Trophoblast cell (in vitro differentiated cells and primary cell): ENCODE data around the gene MDFI.

ENCODE experiments used
- DNase-seq, 2 donors: peaks; one replicate each; pipeline ENCODE4 v3.0.0-alpha.2; 2016
- H2AFZ ChIP-seq: 2 replicates; pipeline ENCODE4 v1.6.1; 2013; ENCODE audit warnings: low read length, moderate library complexity, mild to moderate bottlenecking; ENCODE audit not compliant: insufficient read depth, poor library complexity
- H2AK5ac ChIP-seq: 2 replicates; pipeline ENCODE4 v1.6.1; 2013; ENCODE audit warnings: mild to moderate bottlenecking, low read length
- H2BK120ac ChIP-seq: 2 replicates; pipeline ENCODE4 v1.6.1; 2013; ENCODE audit warnings: low read length, mild to moderate bottlenecking, moderate library complexity; ENCODE audit not compliant: insufficient read depth, poor library complexity
- H2BK12ac ChIP-seq: 2 replicates; pipeline ENCODE4 v1.6.1; 2013; ENCODE audit warnings: mild to moderate bottlenecking, low read length, moderate library complexity
- H2BK5ac ChIP-seq: 2 replicates; pipeline ENCODE4 v1.6.1; 2013; ENCODE audit warnings: low read length, low read depth, moderate library complexity, mild to moderate bottlenecking; ENCODE audit not compliant: poor library complexity
- H3K14ac ChIP-seq: 2 replicates; pipeline ENCODE4 v1.6.1; 2013; ENCODE audit warnings: mild to moderate bottlenecking, low read length
- H3K18ac ChIP-seq: 2 replicates; pipeline ENCODE4 v1.6.1; 2013; ENCODE audit warnings: mild to moderate bottlenecking, low read length
- H3K23ac ChIP-seq: 2 replicates; pipeline ENCODE4 v1.6.1; 2013; ENCODE audit warnings: low read length
- H3K27ac ChIP-seq: 2 replicates; pipeline ENCODE4 v1.5.1; 2013; ENCODE audit warnings: low read depth, mild to moderate bottlenecking, inconsistent platforms, low read length, moderate library complexity
- H3K27me3 ChIP-seq: 2 replicates; pipeline ENCODE4 v1.6.1; 2013; ENCODE audit warnings: inconsistent platforms, mild to moderate bottlenecking, low read length, moderate library complexity; ENCODE audit not compliant: insufficient read depth
- H3K36me3 ChIP-seq, 2 experiments: 1 replicate in 1 of 2; 2 replicates in 1 of 2; pipeline ENCODE4 v1.6.1; 2013; ENCODE audit warnings: low read length in 2 of 2, mild to moderate bottlenecking in 2 of 2, moderate library complexity in 1 of 2; ENCODE audit not compliant: insufficient read depth in 2 of 2, control insufficient read depth in 1 of 2
- H3K4ac ChIP-seq: 2 replicates; pipeline ENCODE4 v1.6.1; 2013; ENCODE audit warnings: low read depth, mild to moderate bottlenecking, low read length, moderate library complexity
- H3K4me1 ChIP-seq, 2 experiments: 1 replicate in 1 of 2; 2 replicates in 1 of 2; pipeline ENCODE4 v1.6.1; 2013; ENCODE audit warnings: low read length in 2 of 2, mild to moderate bottlenecking in 2 of 2, moderate library complexity in 1 of 2; ENCODE audit not compliant: insufficient read depth in 2 of 2, control insufficient read depth in 1 of 2
- H3K4me2 ChIP-seq: 2 replicates; pipeline ENCODE4 v1.6.1; 2013; ENCODE audit warnings: inconsistent platforms, mild to moderate bottlenecking, low read length, moderate library complexity
- H3K4me3 ChIP-seq: 2 replicates; pipeline ENCODE4 v1.5.1; 2013; ENCODE audit warnings: mild to moderate bottlenecking, low read depth, low read length, inconsistent platforms
- H3K79me1 ChIP-seq: one replicate; pipeline ENCODE4 v1.6.1; 2013; ENCODE audit warnings: low read length
- H3K79me2 ChIP-seq: 2 replicates; pipeline ENCODE4 v1.6.1; 2013; ENCODE audit warnings: low read length, mild to moderate bottlenecking; ENCODE audit not compliant: control insufficient read depth, insufficient read depth, poor library complexity
- H3K9ac ChIP-seq: 2 replicates; pipeline ENCODE4 v1.6.1; 2013; ENCODE audit warnings: mild to moderate bottlenecking, low read length
- H3K9me3 ChIP-seq: 2 replicates; pipeline ENCODE4 v1.6.1; 2013; ENCODE audit warnings: low read depth, mild to moderate bottlenecking, control low read depth, inconsistent platforms, low read length; ENCODE audit not compliant: insufficient read depth
- H4K12ac ChIP-seq: 2 replicates; pipeline ENCODE4 v1.6.1; 2013; ENCODE audit warnings: low read depth, mild to moderate bottlenecking, low read length, moderate library complexity
- H4K8ac ChIP-seq: 2 replicates; pipeline ENCODE4 v1.6.1; 2013; ENCODE audit warnings: low read depth, mild to moderate bottlenecking, low read length, moderate library complexity
- H4K91ac ChIP-seq: one replicate; pipeline ENCODE4 v1.6.1; 2013; ENCODE audit warnings: low read depth, mild to moderate bottlenecking, low read length, moderate library complexity
- WGBS: extraction: QIAGEN DNeasy Blood & Tissue Kit; methylation state at CpG from one replicate; pipeline ENCODE4 v1.1.7; 2013; ENCODE audit warnings: missing lambda C conversion rate; ENCODE audit not compliant: insufficient read length, insufficient coverage; ENCODE audit errors: extremely low coverage; 5-methylcytosine and 5-hydroxymethylcytosine counted together

Gene MDFI

GRCh38 chr6:41673704-41674000 is 35.4 kb downstream of the MDFI start:
- H3K79me1 ChIP-seq = no peaks in the 10 kb centered on the region
- no CpG with 5 or more reads among the region's 5 CpGs for WGBS

GRCh38 chr6:41674231-41675000 is 36.1 kb downstream of the MDFI start:
- H3K36me3 ChIP-seq = no peaks in the 10 kb centered on the region
- no peaks in the 10 kb centered on the region for H3K27me3 ChIP-seq
- H4K8ac ChIP-seq = no peak overlapping the region
- H3K27ac ChIP-seq = no peak overlapping the region
- no peaks in the 10 kb centered on the region for H3K79me2 ChIP-seq
- H3K4ac ChIP-seq = no peak overlapping the region
- WGBS = no CpG with 5 or more reads among the region's 7 CpGs
- no peak overlapping the region for H3K23ac ChIP-seq
- no peak overlapping the region for H2AK5ac ChIP-seq
- no peaks in the 10 kb centered on the region for H3K79me1 ChIP-seq
- H3K4me1 ChIP-seq = peaks cover 0 to under 1% of the 10 kb centered on the region in 2 experiments
- H3K14ac ChIP-seq = no peak overlapping the region
- no peak overlapping the region for H3K4me2 ChIP-seq
- no peak overlapping the region for H2AFZ ChIP-seq
- H4K91ac ChIP-seq = no peak overlapping the region
- no peak overlapping the region for H3K4me3 ChIP-seq
- H3K9ac ChIP-seq = no peak overlapping the region
- H2BK120ac ChIP-seq = no peak overlapping the region
- H2BK5ac ChIP-seq = no peak overlapping the region
- DNase-seq = no peak
- H2BK12ac ChIP-seq = no peak overlapping the region
- no peak overlapping the region for H4K12ac ChIP-seq
- peaks cover 6% of the 10 kb centered on the region for H3K9me3 ChIP-seq
- H3K18ac ChIP-seq = no peak overlapping the region

More at GRCh38 chr6:41673704-41674000, 35.4 kb downstream of the MDFI start:
- no peak overlapping the region for H3K23ac ChIP-seq
- H3K79me2 ChIP-seq = no peaks in the 10 kb centered on the region
- peaks cover 6% of the 10 kb centered on the region for H3K9me3 ChIP-seq
- no peaks in the 10 kb centered on the region for H3K36me3 ChIP-seq
- H3K4me1 ChIP-seq = no peaks in the 10 kb centered on the region
- H3K9ac ChIP-seq = no peak overlapping the region
- no peak overlapping the region for H3K4me2 ChIP-seq
- no peak overlapping the region for H2BK12ac ChIP-seq
- no peak overlapping the region for H2AK5ac ChIP-seq
- H4K91ac ChIP-seq = no peak overlapping the region
- no peak overlapping the region for H3K4me3 ChIP-seq
- no peaks in the 10 kb centered on the region for H3K27me3 ChIP-seq
- no peak overlapping the region for H4K12ac ChIP-seq
- no peak overlapping the region for H2BK5ac ChIP-seq
- H3K4ac ChIP-seq = no peak overlapping the region
- H4K8ac ChIP-seq = no peak overlapping the region
- no peak overlapping the region for H3K18ac ChIP-seq
- H2AFZ ChIP-seq = no peak overlapping the region
- DNase-seq = no peak
- H3K14ac ChIP-seq = no peak overlapping the region
- no peak overlapping the region for H3K27ac ChIP-seq
- H2BK120ac ChIP-seq = no peak overlapping the region

DNA sequence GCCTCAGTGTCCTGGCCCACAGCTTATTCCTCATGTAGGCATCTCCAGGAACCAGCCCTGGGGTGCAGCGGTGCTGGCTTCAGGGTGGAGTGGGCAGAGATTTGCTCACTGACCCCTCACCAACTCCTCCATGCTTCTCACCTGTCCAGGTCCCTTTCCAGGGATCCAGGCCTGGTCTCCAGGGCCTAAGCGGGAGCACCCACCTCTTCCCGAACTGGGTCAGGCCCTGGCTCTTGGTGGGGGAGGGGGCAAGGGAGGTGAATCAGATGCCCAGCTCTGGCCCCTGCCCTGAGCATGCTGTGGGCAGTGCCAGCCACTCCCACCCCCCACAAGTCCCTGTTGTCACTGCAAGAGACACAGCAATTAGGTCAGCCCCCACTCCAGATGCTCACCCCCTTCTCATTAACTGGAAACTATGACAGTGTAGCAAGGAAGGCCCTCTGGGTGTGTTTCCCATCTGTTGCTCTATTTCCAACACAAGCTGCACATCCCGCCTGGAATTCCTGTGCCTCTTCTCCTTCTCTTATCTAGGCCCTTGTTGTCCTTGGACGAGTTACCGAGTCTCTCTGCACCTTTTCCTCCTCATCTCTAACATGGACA is 37.0 kb downstream of the MDFI start:
- peaks cover 6% of the 10 kb centered on the region for H3K9me3 ChIP-seq
- no peak overlapping the region for H3K4ac ChIP-seq
- no peak for DNase-seq
- no peak overlapping the region for H2BK12ac ChIP-seq
- H4K8ac ChIP-seq = no peak overlapping the region
- H2BK120ac ChIP-seq = no peak overlapping the region
- H3K4me1 ChIP-seq = peaks cover 2 to 6% of the 10 kb centered on the region in 2 experiments
- no peaks in the 10 kb centered on the region for H3K36me3 ChIP-seq
- H3K4me3 ChIP-seq = no peak overlapping the region
- H3K9ac ChIP-seq = no peak overlapping the region
- H2BK5ac ChIP-seq = no peak overlapping the region
- no peak overlapping the region for H4K12ac ChIP-seq
- H3K79me1 ChIP-seq = peaks cover 2% of the 10 kb centered on the region
- no peak overlapping the region for H3K4me2 ChIP-seq
- H3K23ac ChIP-seq = no peak overlapping the region
- H4K91ac ChIP-seq = no peak overlapping the region
- H3K18ac ChIP-seq = no peak overlapping the region
- no peak overlapping the region for H2AK5ac ChIP-seq
- WGBS = no CpG with 5 or more reads among the region's 6 CpGs
- no peaks in the 10 kb centered on the region for H3K27me3 ChIP-seq
- H3K14ac ChIP-seq = no peak overlapping the region
- no peaks in the 10 kb centered on the region for H3K79me2 ChIP-seq
- H3K27ac ChIP-seq = no peak overlapping the region
- H2AFZ ChIP-seq = no peak overlapping the region

- Histone ChIP-seq H3K27ac (no peak overlapping the region), H4K91ac (no peak overlapping the region), H3K9me3 (peaks cover 6% of the 10 kb centered on the region), H3K14ac (no peak overlapping the region), H2AK5ac (peak overlapping the region; percentile 30), H3K4me2 (no peak overlapping the region), H3K23ac (no peak overlapping the region), H2AFZ (no peak overlapping the region), H3K18ac (no peak overlapping the region), H3K4ac (no peak overlapping the region), H3K27me3 (no peaks in the 10 kb centered on the region), H3K4me3 (no peak overlapping the region), H2BK5ac (no peak overlapping the region), H4K12ac (no peak overlapping the region), H3K9ac (no peak overlapping the region), H2BK120ac (no peak overlapping the region), H3K79me2 (no peaks in the 10 kb centered on the region), H2BK12ac (no peak overlapping the region), H4K8ac (no peak overlapping the region), H3K4me1 (peaks cover 9 to 12% of the 10 kb centered on the region in 2 experiments), H3K36me3 (no peaks in the 10 kb centered on the region), H3K79me1 (peaks cover 4% of the 10 kb centered on the region)
- WGBS = no CpG with 5 or more reads among the region's 6 CpGs
- DNase-seq = no peak
Measured at GRCh38 chr6:41675992-41676391, 37.7 kb downstream of the MDFI start.
